Thymus (tissue), 11 donors: ENCODE data around the gene ZNF865. TPM values are rescaled to one million over a fixed set of nuclear protein-coding genes. Genes with fewer than 3 reads are reported as not detected.

Source experiments
- DNase-seq, 9 donors: peaks; one replicate each; pipeline ENCODE4 v3.0.0-alpha.2; 2013; ENCODE audit warnings: low spot score in 9 of 9, low read depth in 6 of 9, missing footprints in 1 of 9
- H3K27ac ChIP-seq, 2 donors: one replicate each; pipeline ENCODE4 v1.5.1; 2013; ENCODE audit warnings: control low read depth in 1 of 2, low read depth in 1 of 2, low read length in 1 of 2, mild to moderate bottlenecking in 1 of 2, moderate library complexity in 1 of 2
- H3K27me3 ChIP-seq, 2 donors: one replicate each; pipeline ENCODE4 v1.5.1; 2013; ENCODE audit warnings: low read length in 1 of 2; ENCODE audit not compliant: control insufficient read depth in 2 of 2, insufficient read depth in 1 of 2
- H3K36me3 ChIP-seq, 2 donors: one replicate each; pipeline ENCODE4 v1.5.1; 2013; ENCODE audit warnings: low read length in 1 of 2, mild to moderate bottlenecking in 1 of 2, moderate library complexity in 1 of 2; ENCODE audit not compliant: control insufficient read depth in 2 of 2, insufficient read depth in 2 of 2
- H3K4me1 ChIP-seq, 2 donors: one replicate each; pipeline ENCODE4 v1.5.1; 2013; ENCODE audit warnings: low read length in 2 of 2; ENCODE audit not compliant: control insufficient read depth in 2 of 2, insufficient read depth in 2 of 2
- H3K4me3 ChIP-seq, 2 donors: one replicate each; pipeline ENCODE4 v1.5.1; 2013; ENCODE audit warnings: low read length in 2 of 2, control low read depth in 1 of 2, mild to moderate bottlenecking in 1 of 2
- H3K9me3 ChIP-seq, 2 donors: one replicate each; pipeline ENCODE4 v1.5.1; 2013; ENCODE audit warnings: low read length in 1 of 2, mild to moderate bottlenecking in 1 of 2; ENCODE audit not compliant: control insufficient read depth in 2 of 2, insufficient read depth in 1 of 2
- WGBS: extraction: QIAGEN DNeasy Blood & Tissue Kit; methylation state at CpG from one replicate; pipeline ENCODE4 v1.1.7; 2013; 5-methylcytosine and 5-hydroxymethylcytosine counted together
- polyA plus RNA-seq: library from polyadenylated mRNA; stranded (reverse); fragments of 200-250 nt; gene quantifications from one replicate; pipeline ENCODE4 v1.2.3, GENCODE V29; 2013
- total RNA-seq: library from RNA; stranded (reverse); fragments of 120-200 nt; gene quantifications from one replicate; pipeline ENCODE4 v1.2.4, GENCODE V29; 2013
- donor health status: healthy.

The ZNF865 gene
- total and polyA plus RNA-seq, 2 donors, result 0.85 to 7.2 TPM

- no peak overlapping the region for H3K27ac ChIP-seq
Measured at GRCh38 chr19:55644191-55644833, 38.9 kb downstream of the ZNF865 start.

DNA sequence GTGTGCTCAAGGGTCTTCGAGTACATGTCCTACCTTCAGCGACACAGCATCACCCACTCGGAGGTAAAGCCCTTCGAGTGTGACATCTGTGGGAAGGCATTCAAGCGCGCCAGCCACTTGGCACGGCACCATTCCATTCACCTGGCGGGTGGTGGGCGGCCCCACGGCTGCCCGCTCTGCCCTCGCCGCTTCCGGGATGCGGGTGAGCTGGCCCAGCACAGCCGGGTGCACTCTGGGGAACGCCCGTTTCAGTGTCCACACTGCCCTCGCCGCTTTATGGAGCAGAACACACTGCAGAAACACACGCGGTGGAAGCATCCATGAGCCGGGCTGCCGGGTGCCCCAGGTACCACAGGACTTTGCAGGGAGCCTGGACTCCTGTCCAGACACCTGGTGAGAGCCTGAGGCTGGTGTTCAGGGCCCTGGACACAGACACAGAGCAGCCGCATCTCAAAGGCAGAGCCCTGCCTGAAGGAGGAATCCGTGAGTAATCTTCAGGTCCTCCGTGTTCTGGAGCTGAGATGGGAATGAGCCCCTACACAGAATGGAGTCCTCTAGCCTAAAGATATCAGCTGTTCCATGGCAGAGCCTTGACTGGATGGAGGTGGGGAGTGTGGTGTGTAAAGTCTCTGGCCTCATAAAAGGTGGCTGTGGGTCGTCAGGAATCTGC is 39.5 kb downstream of the ZNF865 start:
- Histone ChIP-seq H3K4me1 (peaks cover 33 to 63% of the 10 kb centered on the region in 2 donors), H3K4me3 (no peak overlapping the region), H3K27me3 (peaks cover 0 to 16% of the 10 kb centered on the region in 2 donors), H3K36me3 (peaks cover 11 to 12% of the 10 kb centered on the region in 2 donors), H3K27ac (no peak overlapping the region), H3K9me3 (peaks cover 0 to 11% of the 10 kb centered on the region in 2 donors)
- DNase-seq, result no peak
- 96% methylated on average over 28 of the region's 28 CpGs for WGBS

More at GRCh38 chr19:55644191-55644833, 38.9 kb downstream of the ZNF865 start:
- H3K27me3 ChIP-seq, result peaks cover 0 to 16% of the 10 kb centered on the region in 2 donors
- H3K9me3 ChIP-seq, result peaks cover 0 to 15% of the 10 kb centered on the region in 2 donors
- DNase-seq, result no peak
- peak overlapping the region; percentile 63 to 65 for H3K4me3 ChIP-seq
- WGBS, result 73% methylated on average over 12 of the region's 12 CpGs
- H3K36me3 ChIP-seq, result peaks cover 11 to 12% of the 10 kb centered on the region in 2 donors
- H3K4me1 ChIP-seq, result peaks cover 33 to 65% of the 10 kb centered on the region in 2 donors

GRCh38 chr19:55645512-55645881 is 40.0 kb downstream of the ZNF865 start:
- H3K4me1 ChIP-seq, result peaks cover 31 to 58% of the 10 kb centered on the region in 2 donors
- 96% methylated on average over 5 of the region's 5 CpGs for WGBS
- no peak for DNase-seq
- peaks cover 0 to 16% of the 10 kb centered on the region in 2 donors for H3K27me3 ChIP-seq
- H3K36me3 ChIP-seq, result peaks cover 11 to 12% of the 10 kb centered on the region in 2 donors
- peaks cover 0 to 6% of the 10 kb centered on the region in 2 donors for H3K9me3 ChIP-seq
- no peak overlapping the region for H3K4me3 ChIP-seq
- H3K27ac ChIP-seq, result no peak overlapping the region

GRCh38 chr19:55646889-55647731 is 41.7 kb downstream of the ZNF865 start:
- Histone ChIP-seq H3K4me1 (peaks cover 30 to 48% of the 10 kb centered on the region in 2 donors), H3K9me3 (peaks cover 0 to 4% of the 10 kb centered on the region in 2 donors), H3K27ac (peak overlapping the region; percentile 49 to 61), H3K27me3 (peaks cover 0 to 12% of the 10 kb centered on the region in 2 donors), H3K4me3 (peak overlapping the region; percentile 57 to 73), H3K36me3 (peaks cover 12 to 13% of the 10 kb centered on the region in 2 donors)
- no peak for DNase-seq
- WGBS, result 63% methylated on average over 14 of the region's 14 CpGs

- 1% methylated on average over 87 of the region's 87 CpGs for WGBS
- peak in 2 of 9 donors; percentile 60 to 82 for DNase-seq
- Histone ChIP-seq H3K27ac (peak within 1 kb of the TSS; percentile 62 to 73), H3K4me1 (peaks cover 22 to 42% of the 10 kb centered on the region in 2 donors), H3K36me3 (peaks cover 12 to 14% of the 10 kb centered on the region in 2 donors), H3K4me3 (peak within 1 kb of the TSS; percentile 57 to 73), H3K9me3 (peaks cover 0 to 4% of the 10 kb centered on the region in 2 donors), H3K27me3 (peaks cover 0 to 3% of the 10 kb centered on the region in 2 donors)
Measured at GRCh38 chr19:55647732-55648584, 42.5 kb downstream of the ZNF865 start, which contains the start of gene CCDC106. CCDC106 (plus strand) TSS chr19:55648212; CDS start chr19:55649047, 835 bp downstream.

DNA sequence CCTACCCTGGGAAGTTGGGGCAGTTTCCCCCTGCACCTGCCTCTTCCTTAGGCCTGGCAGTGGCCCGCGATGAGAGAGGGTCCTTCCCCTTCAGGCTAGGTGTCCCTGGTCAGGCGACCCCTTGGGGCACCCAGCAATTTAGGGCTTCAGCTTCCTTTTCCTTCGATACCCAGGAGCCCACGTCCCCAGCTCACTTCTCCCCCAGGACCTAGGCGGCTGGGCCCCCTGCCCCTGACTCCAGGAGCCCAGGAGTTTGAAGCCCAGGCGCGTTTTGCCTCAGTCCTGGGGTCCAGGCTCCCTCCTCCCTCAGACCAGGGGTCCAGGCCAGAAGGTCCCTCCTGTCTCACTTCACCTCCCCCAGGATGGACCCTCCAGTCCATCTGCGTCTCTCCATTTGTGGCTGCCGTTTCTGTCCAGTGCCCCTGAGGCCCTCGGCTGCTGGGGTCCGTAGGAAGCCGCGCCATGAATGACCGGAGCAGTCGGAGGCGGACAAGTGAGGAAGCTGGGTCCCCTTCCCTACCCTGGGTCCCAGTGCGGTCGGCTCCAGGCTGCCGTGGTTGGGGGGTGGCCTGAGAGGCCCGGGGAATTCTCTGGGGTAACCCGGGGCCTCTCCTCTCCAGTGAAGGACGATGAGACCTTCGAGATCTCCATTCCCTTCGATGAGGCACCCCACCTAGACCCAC is 43.3 kb downstream of the ZNF865 start:
- WGBS, result 43% methylated on average over 25 of the region's 25 CpGs
- H3K27me3 ChIP-seq, result no peaks in the 10 kb centered on the region

GRCh38 chr19:55649268-55650125 is 44.0 kb downstream of the ZNF865 start:
- no peaks in the 10 kb centered on the region for H3K9me3 ChIP-seq
- no peak overlapping the region for H3K27ac ChIP-seq
- H3K27me3 ChIP-seq, result no peaks in the 10 kb centered on the region
- H3K4me3 ChIP-seq, result no peak overlapping the region
- peaks cover 13 to 35% of the 10 kb centered on the region in 2 donors for H3K4me1 ChIP-seq
- WGBS, result 90% methylated on average over 17 of the region's 17 CpGs
- no peak for DNase-seq
- H3K36me3 ChIP-seq, result peaks cover 12 to 14% of the 10 kb centered on the region in 2 donors

More for the DNA sequence above, 43.3 kb downstream of the ZNF865 start:
- H3K4me3 ChIP-seq, result peak overlapping the region; percentile 57 to 73
- peaks cover 19 to 41% of the 10 kb centered on the region in 2 donors for H3K4me1 ChIP-seq
- H3K27ac ChIP-seq, result peak overlapping the region in 1 of 2 donors; percentile 62
- no peak for DNase-seq
- peaks cover 12 to 14% of the 10 kb centered on the region in 2 donors for H3K36me3 ChIP-seq
- no peaks in the 10 kb centered on the region for H3K9me3 ChIP-seq
